PC-3 (cell line): Measurements from ENCODE around the gene YIF1A.
"Not testable (repeated sequence)": the region's sequence is repeated elsewhere in the genome, so short reads cannot be mapped to it uniquely, and the experiment has no call there.

ENCODE experiments used
- EZH2 ChIP-seq: fragments of 300-600 bp; sonication (generic); IDR thresholded peaks from one replicate; pipeline ENCODE4 v1.6.1; 2017; ENCODE audit warnings: antibody characterized with exemption, mild to moderate bottlenecking, low read length; ENCODE audit not compliant: unreplicated experiment
- TF ChIP-seq, protein P1 (sequence below): fragments of 300-600 bp; sonication (generic); conservative IDR thresholded peaks from 2 replicates; pipeline ENCODE4 v1.5.1; 2017; ENCODE audit warnings: antibody characterized with exemption, low read depth, mild to moderate bottlenecking, low read length

DNA sequence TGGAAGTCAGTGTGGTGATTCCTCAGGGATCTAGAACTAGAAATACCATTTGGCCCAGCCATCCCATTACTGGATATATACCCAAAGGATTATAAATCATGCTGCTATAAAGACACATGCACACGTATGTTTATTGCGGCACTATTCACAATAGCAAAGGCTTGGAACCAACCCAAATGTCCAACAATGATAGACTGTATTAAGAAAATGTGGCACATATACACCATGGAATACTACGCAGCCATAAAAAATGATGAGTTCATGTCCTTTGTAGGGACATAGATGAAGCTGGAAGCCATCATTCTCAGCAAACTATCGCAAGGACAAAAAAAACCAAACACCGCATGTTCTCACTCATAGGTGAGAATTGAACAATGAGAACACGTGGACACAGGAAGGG lies 31.8 kb upstream of the YIF1A start:
- TF ChIP-seq, protein P1, sequence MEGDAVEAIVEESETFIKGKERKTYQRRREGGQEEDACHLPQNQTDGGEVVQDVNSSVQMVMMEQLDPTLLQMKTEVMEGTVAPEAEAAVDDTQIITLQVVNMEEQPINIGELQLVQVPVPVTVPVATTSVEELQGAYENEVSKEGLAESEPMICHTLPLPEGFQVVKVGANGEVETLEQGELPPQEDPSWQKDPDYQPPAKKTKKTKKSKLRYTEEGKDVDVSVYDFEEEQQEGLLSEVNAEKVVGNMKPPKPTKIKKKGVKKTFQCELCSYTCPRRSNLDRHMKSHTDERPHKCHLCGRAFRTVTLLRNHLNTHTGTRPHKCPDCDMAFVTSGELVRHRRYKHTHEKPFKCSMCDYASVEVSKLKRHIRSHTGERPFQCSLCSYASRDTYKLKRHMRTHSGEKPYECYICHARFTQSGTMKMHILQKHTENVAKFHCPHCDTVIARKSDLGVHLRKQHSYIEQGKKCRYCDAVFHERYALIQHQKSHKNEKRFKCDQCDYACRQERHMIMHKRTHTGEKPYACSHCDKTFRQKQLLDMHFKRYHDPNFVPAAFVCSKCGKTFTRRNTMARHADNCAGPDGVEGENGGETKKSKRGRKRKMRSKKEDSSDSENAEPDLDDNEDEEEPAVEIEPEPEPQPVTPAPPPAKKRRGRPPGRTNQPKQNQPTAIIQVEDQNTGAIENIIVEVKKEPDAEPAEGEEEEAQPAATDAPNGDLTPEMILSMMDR: not testable (repeated sequence)
- not testable (repeated sequence) for TF ChIP-seq EZH2
